IMR-90 (cell line): ENCODE data around the gene F3. TPM values are rescaled to one million over a fixed set of nuclear protein-coding genes. Genes with fewer than 3 reads are reported as not detected.

Experiments
- ATAC-seq: fragments of 200-7000 bp; cut with Tn5 transposase; 2 replicates; pipeline ENCODE4 v1.9.1; 2020; ENCODE audit warnings: low read depth, mild to moderate bottlenecking, moderate library complexity
- BruUV-seq: library from RNA; stranded (reverse); fragments of 400-500 nt; replicated peaks from 2 replicates; lab custom pipeline; 2021; lab: Mats Ljungman, UMichigan
- CTCF ChIA-PET: fragments of 300-600 bp; formaldehyde crosslinking; extraction: SDS; loops from one replicate; lab custom pipeline; 2021; ENCODE audit warnings: antibody characterized with exemption; lab: Yijun Ruan, JAX
- POLR2A ChIA-PET: fragments of 300-600 bp; sonication (Branson Sonifier 250); formaldehyde crosslinking; loops from one replicate; lab custom pipeline; 2022; ENCODE audit warnings: antibody characterized with exemption; ENCODE audit not compliant: unreplicated experiment; lab: Charles Lee
- DNase-seq: peaks from one replicate; pipeline ENCODE4 v3.0.0; 2013
- H2AFZ ChIP-seq: replicated peaks from 2 replicates; pipeline ENCODE3; 2013; ENCODE audit warnings: low read length, mild to moderate bottlenecking; ENCODE audit not compliant: poor library complexity
- H2AK5ac ChIP-seq: 2 replicates; pipeline ENCODE4 v1.6.1; 2013; ENCODE audit warnings: low read depth, low read length, inconsistent platforms
- H2AK9ac ChIP-seq: replicated peaks from 2 replicates; pipeline ENCODE3; 2013; ENCODE audit warnings: mild to moderate bottlenecking, low read depth, low read length, moderate library complexity; ENCODE audit not compliant: poor library complexity
- H2BK120ac ChIP-seq: 2 replicates; pipeline ENCODE4 v1.6.1; 2013; ENCODE audit warnings: low read depth, low read length, inconsistent platforms
- H2BK15ac ChIP-seq: 3 replicates; pipeline ENCODE4 v1.6.1; 2013; ENCODE audit warnings: low read depth, low read length, inconsistent platforms
- H2BK20ac ChIP-seq: 2 replicates; pipeline ENCODE4 v1.6.1; 2013; ENCODE audit warnings: low read depth, mild to moderate bottlenecking, inconsistent platforms, low read length, moderate library complexity
- H2BK5ac ChIP-seq: 2 replicates; pipeline ENCODE4 v1.6.1; 2013; ENCODE audit warnings: mild to moderate bottlenecking, low read depth, low read length, inconsistent platforms; ENCODE audit not compliant: poor library complexity, severe bottlenecking
- H3K14ac ChIP-seq: replicated peaks from 2 replicates; pipeline ENCODE4 v1.6.1; 2013; ENCODE audit warnings: low read depth, low read length, inconsistent platforms
- H3K18ac ChIP-seq: 2 replicates; pipeline ENCODE4 v1.6.1; 2013; ENCODE audit warnings: low read depth, low read length, control low read depth
- H3K23ac ChIP-seq: 2 replicates; pipeline ENCODE4 v1.6.1; 2013; ENCODE audit warnings: low read depth, low read length, inconsistent platforms
- H3K27ac ChIP-seq: 2 replicates; pipeline ENCODE4 v1.5.1; 2013; ENCODE audit warnings: mild to moderate bottlenecking, control low read depth, low read length; ENCODE audit not compliant: insufficient read depth
- H3K27me3 ChIP-seq: 2 replicates; pipeline ENCODE4 v1.6.1; 2013; ENCODE audit warnings: low read length; ENCODE audit not compliant: control insufficient read depth, insufficient read depth
- H3K36me3 ChIP-seq: 2 replicates; pipeline ENCODE4 v1.6.1; 2013; ENCODE audit warnings: low read length, mixed read lengths; ENCODE audit not compliant: control insufficient read depth, insufficient read depth
- H3K4ac ChIP-seq: 2 replicates; pipeline ENCODE4 v1.6.1; 2013; ENCODE audit warnings: low read depth, low read length, inconsistent platforms
- H3K4me1 ChIP-seq: 2 replicates; pipeline ENCODE4 v1.6.1; 2013; ENCODE audit warnings: low read length, mixed read lengths; ENCODE audit not compliant: control insufficient read depth, insufficient read depth
- H3K4me2 ChIP-seq: 2 replicates; pipeline ENCODE4 v1.6.1; 2013; ENCODE audit warnings: low read depth, mild to moderate bottlenecking, control low read depth, low read length, moderate library complexity
- H3K4me3 ChIP-seq: 2 replicates; pipeline ENCODE4 v1.5.1; 2013; ENCODE audit warnings: low read depth, mild to moderate bottlenecking, control low read depth, low read length, moderate library complexity; ENCODE audit not compliant: insufficient read depth
- H3K56ac ChIP-seq: 2 replicates; pipeline ENCODE4 v1.6.1; 2013; ENCODE audit warnings: low read length, inconsistent platforms; ENCODE audit not compliant: insufficient read depth; ENCODE audit errors: extremely low read depth
- H3K79me1 ChIP-seq, 2 experiments: 2 replicates each; pipeline ENCODE4 v1.6.1; 2013; ENCODE audit warnings: low read length in 2 of 2, inconsistent platforms in 1 of 2, low read depth in 1 of 2
- H3K9ac ChIP-seq: 2 replicates; pipeline ENCODE4 v1.6.1; 2013; ENCODE audit warnings: low read depth, low read length, control low read depth
- H3K9me1 ChIP-seq: 2 replicates; pipeline ENCODE4 v1.6.1; 2013; ENCODE audit warnings: low read length, inconsistent platforms; ENCODE audit not compliant: insufficient read depth
- H3K9me3 ChIP-seq: 2 replicates; pipeline ENCODE4 v1.6.1; 2013; ENCODE audit warnings: low read length; ENCODE audit not compliant: control insufficient read depth, insufficient read depth
- H4K20me1 ChIP-seq: 2 replicates; pipeline ENCODE4 v1.6.1; 2013; ENCODE audit warnings: low read length, inconsistent platforms; ENCODE audit not compliant: insufficient read depth
- H4K5ac ChIP-seq: 2 replicates; pipeline ENCODE4 v1.6.1; 2013; ENCODE audit warnings: mild to moderate bottlenecking, low read depth, low read length, control low read depth
- H4K8ac ChIP-seq, 2 experiments: 2 replicates each; pipeline ENCODE4 v1.6.1; 2013; ENCODE audit warnings: low read depth in 2 of 2, low read length in 2 of 2, control low read depth in 1 of 2, inconsistent platforms in 1 of 2
- H4K91ac ChIP-seq: 2 replicates; pipeline ENCODE4 v1.6.1; 2013; ENCODE audit warnings: low read depth, low read length, inconsistent platforms; ENCODE audit not compliant: insufficient read depth
- CHD1 ChIP-seq: IDR thresholded peaks from 2 replicates; pipeline ENCODE4 v1.6.1; 2012; ENCODE audit warnings: low read depth, low read length, improper control_type of control experiment
- MAFK ChIP-seq: IDR thresholded peaks from 2 replicates; pipeline ENCODE4 v1.6.1; 2012; ENCODE audit warnings: low read depth, low read length, improper control_type of control experiment
- MAZ ChIP-seq: IDR thresholded peaks from 2 replicates; pipeline ENCODE4 v1.6.1; 2012; ENCODE audit warnings: low read depth, mild to moderate bottlenecking, low read length, improper control_type of control experiment, moderate library complexity, borderline replicate concordance
- MXI1 ChIP-seq: IDR thresholded peaks from 2 replicates; pipeline ENCODE4 v1.6.1; 2012; ENCODE audit warnings: low read depth, mild to moderate bottlenecking, low read length, moderate library complexity, borderline replicate concordance
- NFE2L2 ChIP-seq: fragments of 150-350 bp; IDR thresholded peaks from 2 replicates; pipeline ENCODE4 v1.6.1; 2016; ENCODE audit warnings: low read depth, mild to moderate bottlenecking, low read length
- POLR2A ChIP-seq: IDR thresholded peaks from 2 replicates; pipeline ENCODE4 v1.6.1; 2012; ENCODE audit warnings: mild to moderate bottlenecking, low read depth, low read length
- RAD21 ChIP-seq: IDR thresholded peaks from 2 replicates; pipeline ENCODE4 v1.6.1; 2012; ENCODE audit warnings: low read length, improper control_type of control experiment
- RFX5 ChIP-seq: IDR thresholded peaks from 2 replicates; pipeline ENCODE4 v1.8.0; 2012; ENCODE audit warnings: low read depth, mild to moderate bottlenecking, low read length, moderate library complexity
- SMC3 ChIP-seq: fragments of 150-350 bp; IDR thresholded peaks from 2 replicates; pipeline ENCODE4 v1.6.1; 2016; ENCODE audit warnings: low read depth, mild to moderate bottlenecking, antibody characterized with exemption, low read length, moderate library complexity
- USF2 ChIP-seq: fragments of 150-350 bp; IDR thresholded peaks from 2 replicates; pipeline ENCODE4 v1.6.1; 2017; ENCODE audit warnings: mild to moderate bottlenecking, antibody characterized with exemption, low read length, low read depth
- WGBS, 2 experiments: methylation state at CpG; one replicate each; pipeline versions ENCODE4 v1.1.5 to v1.1.7; 2013; ENCODE audit warnings: missing lambda C conversion rate in 2 of 2; ENCODE audit not compliant: insufficient read length in 1 of 2; ENCODE audit errors: extremely low coverage in 2 of 2; 5-methylcytosine and 5-hydroxymethylcytosine counted together
- dilution Hi-C: fragments of 300-500 bp; cut with HindIII; formaldehyde crosslinking; loops from one replicate; pipeline ENCODE4 v1.14.3; 2018; ENCODE audit warnings: low sequenced_read_pairs; ENCODE audit not compliant: unreplicated experiment
- in situ Hi-C: fragments of 300-500 bp; cut with MboI; formaldehyde crosslinking; loops from 3 replicates; pipeline ENCODE4 v1.14.3; 2019; ENCODE audit warnings: low sequenced_read_pairs, inconsistent platforms, mixed read lengths
- intact Hi-C: fragments of 100-400 bp; cut with micrococcal nuclease; formaldehyde crosslinking; loops from 2 replicates; pipeline ENCODE4 v1.10.0; 2022
- polyA plus RNA-seq, 3 experiments: library from polyadenylated mRNA; depleted of rRNA; stranded (reverse); fragments of >200 nt; gene quantifications; 2 replicates each; pipeline ENCODE4 v1.2.3, GENCODE V29; 2012; ENCODE audit warnings: low replicate concordance in 1 of 3
- total RNA-seq: library from RNA; depleted of rRNA; stranded (reverse); fragments of >200 nt; gene quantifications from 2 replicates; pipeline ENCODE4 v1.2.3, GENCODE V29; 2012
- TF ChIP-seq, protein P1 (sequence below): fragments of 150-350 bp; IDR thresholded peaks from 2 replicates; pipeline ENCODE4 v1.6.1; 2016; ENCODE audit warnings: low read depth, mild to moderate bottlenecking, low read length, moderate library complexity, borderline replicate concordance

The F3 gene
- total and polyA plus RNA-seq, 2 of the 4 experiments (the other 2 are of a cell fraction): 75.6 to 126 TPM

DNA sequence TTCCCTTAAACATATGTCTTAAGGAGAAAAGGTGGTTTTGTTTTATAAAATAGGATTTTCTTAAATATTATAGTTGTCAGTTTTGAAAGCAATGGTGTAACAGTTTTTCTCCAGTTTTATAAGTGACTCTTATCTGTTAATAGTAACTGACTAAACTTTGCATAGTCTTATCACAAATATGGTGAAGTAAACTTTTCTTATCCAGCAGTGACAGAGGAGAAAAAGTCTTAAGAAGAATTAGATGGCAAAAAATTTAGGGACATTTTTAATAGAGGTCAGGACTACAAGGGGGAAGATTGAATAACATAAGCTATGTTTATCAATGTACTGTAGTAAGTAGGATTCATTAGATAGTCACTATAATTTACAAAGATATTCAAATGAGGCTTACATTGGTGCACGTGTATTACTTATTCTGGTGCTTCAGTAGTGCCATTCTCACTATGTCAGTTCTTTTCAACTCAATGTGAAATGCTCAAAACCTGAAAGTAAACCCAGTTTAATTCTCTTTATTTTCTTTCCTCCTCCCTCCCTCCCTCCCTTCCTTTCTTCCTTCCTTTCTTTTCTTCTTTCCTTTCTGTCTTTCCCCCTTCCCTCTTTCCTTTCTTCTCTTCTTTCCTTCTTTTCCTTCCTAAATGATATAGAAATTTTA lies 26.1 kb downstream of the F3 start:
- dilution Hi-C loops (no loop called here), intact Hi-C loops (no loop called here), in situ Hi-C loops (no loop called here)
- Histone ChIP-seq H3K9me1 (no peaks in the 10 kb centered on the region), H3K9me3 (no peaks in the 10 kb centered on the region), H3K36me3 (no peaks in the 10 kb centered on the region), H2AK9ac (no peak overlapping the region), H2AFZ (no peak overlapping the region), H2BK120ac (no peak overlapping the region), H2BK5ac (no peak overlapping the region), H2AK5ac (no peak overlapping the region), H3K79me1 (no peaks in the 10 kb centered on the region), H3K4ac (no peak overlapping the region), H2BK15ac (no peak overlapping the region), H4K8ac (no peak overlapping the region), H3K23ac (no peak overlapping the region), H3K18ac (no peak overlapping the region), H3K14ac (no peak overlapping the region), H4K20me1 (no peaks in the 10 kb centered on the region), H3K4me2 (no peak overlapping the region), H3K9ac (no peak overlapping the region), H2BK20ac (no peak overlapping the region), H3K4me3 (no peak overlapping the region), H4K5ac (no peak overlapping the region), H3K4me1 (peaks cover 2% of the 10 kb centered on the region; the same call in 1 of the 2 replicates), H3K27ac (no peak overlapping the region), H3K56ac (no peak overlapping the region), H3K27me3 (no peaks in the 10 kb centered on the region), H4K91ac (no peak overlapping the region)
- TF ChIP-seq MXI1 (no peak), MAZ (no peak), POLR2A (no peak), MAFK (no peak), RFX5 (no peak), CHD1 (no peak), SMC3 (no peak), NFE2L2 (no peak), RAD21 (no peak), USF2 (no peak)
- TF ChIP-seq, protein P1, sequence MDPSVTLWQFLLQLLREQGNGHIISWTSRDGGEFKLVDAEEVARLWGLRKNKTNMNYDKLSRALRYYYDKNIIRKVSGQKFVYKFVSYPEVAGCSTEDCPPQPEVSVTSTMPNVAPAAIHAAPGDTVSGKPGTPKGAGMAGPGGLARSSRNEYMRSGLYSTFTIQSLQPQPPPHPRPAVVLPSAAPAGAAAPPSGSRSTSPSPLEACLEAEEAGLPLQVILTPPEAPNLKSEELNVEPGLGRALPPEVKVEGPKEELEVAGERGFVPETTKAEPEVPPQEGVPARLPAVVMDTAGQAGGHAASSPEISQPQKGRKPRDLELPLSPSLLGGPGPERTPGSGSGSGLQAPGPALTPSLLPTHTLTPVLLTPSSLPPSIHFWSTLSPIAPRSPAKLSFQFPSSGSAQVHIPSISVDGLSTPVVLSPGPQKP: no peak
- 86% methylated on average over 1 of the region's 1 CpG; no CpG with 5 or more reads in 1 of the 2 experiments for WGBS, 2 experiments
- ChIA-PET POLR2A (interaction anchor here (1.0 kb wide), 1 partner anchor 26 kb away, joined by 5 read pairs; the partner anchor contains the start of gene F3), CTCF (interaction anchor here (1.2 to 1.4 kb wide), 2 partner anchors 36 to 290 kb away, joined by 3 to 4 read pairs; no protein-coding TSS in a partner anchor)
- no TSS peak for BruUV-seq
- no peak for ATAC-seq
- no peak for DNase-seq
